ENCODE measurements around the gene CALML4.

CALML4 gene

GRCh38 chr15:68149059-68149458 lies 56.1 kb downstream of the CALML4 start:
- TF ChIP-seq POLR2A (IDR thresholded peaks at IDR 0.05; ENCODE audit: extremely low read depth, insufficient read length) (no peak), CTCF (IDR thresholded peaks at IDR 0.05; ENCODE audit: low read depth, low read length) (no peak), MYC (IDR thresholded peaks at IDR 0.05; ENCODE audit: low read depth, low read length) (no peak), MAX (IDR thresholded peaks at IDR 0.05; ENCODE audit: low read depth, low read length) (no peak)
- DNase-seq (ENCODE audit: low read depth): no peak
- H3K4me3 ChIP-seq (ENCODE audit: low read depth, low read length): no peak overlapping the region

- TF ChIP-seq CTCF (IDR thresholded peaks at IDR 0.05; ENCODE audit: low read depth, low read length): no peak
- no peak for TF ChIP-seq MYC (IDR thresholded peaks at IDR 0.05; ENCODE audit: low read depth, low read length)
- TF ChIP-seq POLR2A (IDR thresholded peaks at IDR 0.05; ENCODE audit: extremely low read depth, insufficient read length): no peak
- TF ChIP-seq MAX (IDR thresholded peaks at IDR 0.05; ENCODE audit: low read depth, low read length): no peak
- DNase-seq (ENCODE audit: low read depth): peak; percentile 5
- H3K4me3 ChIP-seq (ENCODE audit: low read depth, low read length): no peak overlapping the region
Observed at GRCh38 chr15:68148039-68148438, 57.1 kb downstream of the CALML4 start.

- H3K4me3 ChIP-seq (ENCODE audit: low read depth, low read length): no peak overlapping the region
- TF ChIP-seq POLR2A (IDR thresholded peaks at IDR 0.05; ENCODE audit: extremely low read depth, insufficient read length): no peak
- no peak for TF ChIP-seq CTCF (IDR thresholded peaks at IDR 0.05; ENCODE audit: low read depth, low read length)
- no peak for TF ChIP-seq MYC (IDR thresholded peaks at IDR 0.05; ENCODE audit: low read depth, low read length)
- TF ChIP-seq MAX (IDR thresholded peaks at IDR 0.05; ENCODE audit: low read depth, low read length): no peak
- no peak for DNase-seq (ENCODE audit: low read depth)
Observed at GRCh38 chr15:68145706-68146105, 59.4 kb downstream of the CALML4 start.

GRCh38 chr15:68143785-68144184 lies 61.3 kb downstream of the CALML4 start:
- no peak for DNase-seq (ENCODE audit: low read depth)
- no peak overlapping the region for H3K4me3 ChIP-seq (ENCODE audit: low read depth, low read length)
- TF ChIP-seq MAX (IDR thresholded peaks at IDR 0.05; ENCODE audit: low read depth, low read length) (no peak), POLR2A (IDR thresholded peaks at IDR 0.05; ENCODE audit: extremely low read depth, insufficient read length) (no peak), CTCF (IDR thresholded peaks at IDR 0.05; ENCODE audit: low read depth, low read length) (no peak), MYC (IDR thresholded peaks at IDR 0.05; ENCODE audit: low read depth, low read length) (no peak)

- no peak for DNase-seq (ENCODE audit: low read depth)
- H3K4me3 ChIP-seq (ENCODE audit: low read depth, low read length): no peak overlapping the region
- TF ChIP-seq CTCF (IDR thresholded peaks at IDR 0.05; ENCODE audit: low read depth, low read length) (no peak), MYC (IDR thresholded peaks at IDR 0.05; ENCODE audit: low read depth, low read length) (no peak), MAX (IDR thresholded peaks at IDR 0.05; ENCODE audit: low read depth, low read length) (no peak), POLR2A (IDR thresholded peaks at IDR 0.05; ENCODE audit: extremely low read depth, insufficient read length) (no peak)
Observed at GRCh38 chr15:68143129-68143528, 62.0 kb downstream of the CALML4 start.
